Left ventricle myocardium inferior (tissue), 1 donor: ENCODE measurements around the gene CHST13. TPM values are rescaled to one million over a fixed set of nuclear protein-coding genes. Genes with fewer than 3 reads are reported as not detected.

ENCODE experiments used
- DNase-seq: peaks from one replicate; pipeline ENCODE4 v3.0.0-alpha.2; 2020
- H3K27ac ChIP-seq: fragments of 200-600 bp; replicated peaks from 2 replicates; pipeline ENCODE4 v1.8.0; 2021
- H3K27me3 ChIP-seq: fragments of 200-600 bp; 2 replicates; pipeline ENCODE4 v1.8.0; 2021; ENCODE audit warnings: low read depth
- H3K36me3 ChIP-seq: fragments of 200-600 bp; 2 replicates; pipeline ENCODE4 v1.8.0; 2021
- H3K4me1 ChIP-seq: fragments of 200-600 bp; 2 replicates; pipeline ENCODE4 v1.8.0; 2021
- H3K4me3 ChIP-seq: fragments of 200-600 bp; 2 replicates; pipeline ENCODE4 v1.8.0; 2021; ENCODE audit warnings: mild to moderate bottlenecking, moderate library complexity
- H3K9me3 ChIP-seq: fragments of 200-600 bp; replicated peaks from 2 replicates; pipeline ENCODE4 v1.8.0; 2021
- CTCF ChIP-seq: fragments of 200-600 bp; IDR thresholded peaks from 2 replicates; pipeline ENCODE4 v1.8.0; 2021; ENCODE audit warnings: antibody characterized with exemption, mild to moderate bottlenecking, borderline replicate concordance
- intact Hi-C: fragments of 100-400 bp; cut with micrococcal nuclease; formaldehyde crosslinking; loops from one replicate; pipeline ENCODE4 v1.11.0; 2022
- total RNA-seq: library from RNA; stranded (reverse); fragmentation: NEBNext Ultra II Directional; extraction: Animal tissue kit (Norgen Biotek cat#: 25700); gene quantifications from one replicate; pipeline ENCODE4 v1.2.1, GENCODE V29; 2021
- donor health status: DM: no; HTN: yes; CAD: no; lungs with severe emphysema.

Gene CHST13
- total RNA-seq, 1 donor from 2014 or later: 0.11 TPM

- intact Hi-C loops: no loop called here
- TF ChIP-seq CTCF: no peak
- Histone ChIP-seq H3K9me3 (no peaks in the 10 kb centered on the region), H3K4me3 (no peak overlapping the region), H3K27me3 (peaks cover 45% of the 10 kb centered on the region), H3K36me3 (no peaks in the 10 kb centered on the region), H3K4me1 (peaks cover 10% of the 10 kb centered on the region), H3K27ac (no peak overlapping the region)
- no peak for DNase-seq
These were observed 14.4 kb downstream of the CHST13 start for GRCh38 chr3:126538316-126538715.

- TF ChIP-seq CTCF: no peak
- Histone ChIP-seq H3K4me3 (no peak overlapping the region), H3K36me3 (no peaks in the 10 kb centered on the region), H3K27ac (no peak overlapping the region), H3K4me1 (peaks cover 10% of the 10 kb centered on the region), H3K27me3 (peaks cover 46% of the 10 kb centered on the region), H3K9me3 (no peaks in the 10 kb centered on the region)
- intact Hi-C loops: no loop called here
- DNase-seq: no peak
These were observed 15.0 kb downstream of the CHST13 start for GRCh38 chr3:126538966-126539365.

DNA sequence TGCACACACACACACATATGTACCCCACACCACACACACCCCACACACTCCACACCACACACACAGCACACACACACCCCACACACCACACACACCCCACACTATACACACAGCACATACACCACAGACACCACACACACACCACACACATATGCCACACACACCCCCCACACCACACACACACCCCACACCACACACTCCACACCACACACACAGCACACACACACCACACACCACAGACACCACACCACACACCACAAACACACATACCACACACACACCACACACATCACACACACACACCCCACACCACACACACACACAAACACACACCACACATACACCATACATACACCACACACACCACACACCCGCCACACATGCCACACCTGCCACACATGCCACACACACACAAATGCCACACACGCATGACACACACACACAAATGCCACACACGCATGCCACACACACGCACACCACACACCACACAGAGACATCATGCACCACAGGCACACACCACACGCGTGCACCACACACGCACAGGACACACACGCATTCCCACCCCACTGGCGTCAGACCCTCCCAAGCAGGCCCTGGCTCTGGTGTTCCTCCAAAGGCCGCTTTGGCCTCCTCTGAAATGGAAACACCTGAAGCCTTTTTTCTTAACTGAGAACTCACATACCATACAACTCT is 15.7 kb downstream of the CHST13 start:
- TF ChIP-seq CTCF: no peak
- H3K27me3 ChIP-seq: peaks cover 47% of the 10 kb centered on the region
- H3K4me3 ChIP-seq: no peak overlapping the region
- peaks cover 10% of the 10 kb centered on the region for H3K4me1 ChIP-seq
- no peak overlapping the region for H3K27ac ChIP-seq
- DNase-seq: no peak
- no peaks in the 10 kb centered on the region for H3K36me3 ChIP-seq
- intact Hi-C loops: no loop called here
- no peaks in the 10 kb centered on the region for H3K9me3 ChIP-seq

GRCh38 chr3:126540342-126540849 is 16.4 kb downstream of the CHST13 start:
- Histone ChIP-seq H3K4me3 (no peak overlapping the region), H3K27me3 (peaks cover 50% of the 10 kb centered on the region), H3K9me3 (no peaks in the 10 kb centered on the region), H3K27ac (no peak overlapping the region), H3K4me1 (peaks cover 10% of the 10 kb centered on the region), H3K36me3 (no peaks in the 10 kb centered on the region)
- TF ChIP-seq CTCF: no peak
- DNase-seq: no peak
- intact Hi-C loops: no loop called here

GRCh38 chr3:126540951-126541627 is 17.1 kb downstream of the CHST13 start:
- H3K4me1 ChIP-seq: peaks cover 10% of the 10 kb centered on the region
- H3K27ac ChIP-seq: no peak overlapping the region
- intact Hi-C loops: no loop called here
- H3K4me3 ChIP-seq: no peak overlapping the region
- no peak for DNase-seq
- no peaks in the 10 kb centered on the region for H3K36me3 ChIP-seq
- no peaks in the 10 kb centered on the region for H3K9me3 ChIP-seq
- no peak for TF ChIP-seq CTCF
- H3K27me3 ChIP-seq: peaks cover 50% of the 10 kb centered on the region
